ENCODE data around the gene WIZ. TPM values are rescaled to one million over a fixed set of nuclear protein-coding genes. Genes with fewer than 3 reads are reported as not detected.

The WIZ gene
- total and polyA plus RNA-seq, 10 of the 15 experiments (the other 5 are each of a cell fraction or from before 2014, with no cell fraction given) = 0.10 to 26.7 (median 2.7) TPM

DNA sequence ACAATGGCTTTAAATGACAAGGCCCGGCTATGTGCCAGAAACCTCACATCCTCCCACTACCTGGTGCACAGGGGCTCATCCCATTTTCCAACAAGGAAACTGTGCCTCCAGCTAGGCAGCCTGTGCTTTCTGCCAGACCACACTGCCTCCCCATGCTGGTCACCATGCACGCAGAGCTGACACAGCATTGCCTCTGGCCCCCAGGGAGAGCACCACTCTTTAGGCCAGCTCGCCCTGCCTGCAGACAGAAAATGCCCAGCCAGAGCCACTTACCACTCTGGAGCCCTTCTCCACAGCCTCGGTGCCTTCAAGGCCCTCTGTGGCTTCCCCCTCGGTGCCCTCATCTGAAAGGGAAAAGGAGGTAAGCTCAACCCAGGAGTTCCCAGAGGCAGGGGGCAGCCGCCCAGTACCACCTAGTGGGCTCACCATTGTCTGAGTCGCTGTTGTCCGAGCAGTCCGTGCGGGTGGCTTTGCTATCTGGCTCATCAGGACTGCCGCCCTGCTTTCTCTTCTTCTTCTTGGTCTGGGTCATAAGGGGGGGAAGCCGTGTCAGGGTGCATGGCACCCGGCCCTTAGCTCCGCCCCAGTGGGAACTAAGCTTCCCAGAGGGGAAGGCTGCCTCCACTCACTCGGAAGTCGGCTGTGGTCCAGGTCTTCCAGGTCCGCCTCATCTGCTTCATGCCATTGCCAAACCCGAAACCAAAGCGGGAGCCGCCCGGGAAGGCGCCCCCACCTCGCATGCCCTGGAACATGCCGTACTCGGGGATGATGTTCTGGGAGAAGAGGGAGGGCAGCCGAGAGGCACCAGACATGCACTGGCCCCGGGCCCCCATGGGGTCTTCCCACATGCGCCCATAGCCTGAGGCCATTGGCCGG lies 49.0 kb downstream of the WIZ start:
- no peaks in the 10 kb centered on the region for H3K9me3 ChIP-seq (replicated peaks; ENCODE audit: control insufficient read depth, insufficient read depth, low read length)
- no peak for TF ChIP-seq NRF1 (conservative IDR thresholded peaks at IDR 0.05; ENCODE audit: low read depth, low read length)
- no peak for TF ChIP-seq STAT1 (conservative IDR thresholded peaks at IDR 0.05)
- TF ChIP-seq TBL1XR1 (IDR thresholded peaks at IDR 0.05; ENCODE audit: low read depth, low read length) = no peak
- ChIA-PET POLR2A (no interaction called here), CTCF (interaction anchor here (0.6 kb wide), 1 partner anchor 155 kb away, joined by 4 read pairs; no protein-coding TSS in a partner anchor), SMC1A (ENCODE audit: uncharacterized antibody, unreplicated experiment) (no interaction called here), RAD21 (ENCODE audit: unreplicated experiment) (no interaction called here)
- ATAC-seq (no peak), DNase-seq (ENCODE audit: low read depth, low spot score) (no peak), FAIRE-seq (no peak)
- 96% methylated on average over 29 of the region's 29 CpGs for whole genome bisulfite sequencing (ENCODE audit: insufficient coverage, insufficient replicate concordance, low lambda C conversion rate, missing lambda C conversion rate)
- no peaks in the 10 kb centered on the region for H3K4me1 ChIP-seq (ENCODE audit: control insufficient read depth, insufficient read depth, low read length)
- no peak overlapping the region for H2AFZ ChIP-seq (ENCODE audit: control insufficient read depth, low read depth, low read length)
- peaks cover 18% of the 10 kb centered on the region for H3K79me2 ChIP-seq (ENCODE audit: control insufficient read depth, insufficient read depth, low read length)
- no peaks in the 10 kb centered on the region for H3K27me3 ChIP-seq (replicated peaks in 1 of 2; ENCODE audit: control insufficient read depth in 2 of 2, insufficient read depth in 2 of 2, low read length in 1 of 2)
- in situ Hi-C loops (cut with MboI) (no loop called here), intact Hi-C loops (cut with micrococcal nuclease; ENCODE audit: unreplicated experiment) (no loop called here)
- no peak overlapping the region for H3K9ac ChIP-seq (ENCODE audit: control insufficient read depth, insufficient read depth, low read length)
- no peak overlapping the region for H3K27ac ChIP-seq (ENCODE audit: control insufficient read depth, insufficient read depth)
- peaks cover 24 to 66% of the 10 kb centered on the region in 2 experiments; a peak in 3 of 4 replicates for H3K36me3 ChIP-seq (ENCODE audit: control insufficient read depth in 2 of 2, insufficient read depth in 2 of 2, low read length in 1 of 2)
- BruUV-seq (replicated peaks) = TSS peak; percentile 9
- no peak overlapping the region for H3K4me2 ChIP-seq (ENCODE audit: control insufficient read depth, insufficient read depth)
- no peak overlapping the region for H3K4me3 ChIP-seq
- peaks cover 10% of the 10 kb centered on the region; the same call in 1 of the 2 replicates for H4K20me1 ChIP-seq (ENCODE audit: control insufficient read depth, insufficient read depth)

DNA sequence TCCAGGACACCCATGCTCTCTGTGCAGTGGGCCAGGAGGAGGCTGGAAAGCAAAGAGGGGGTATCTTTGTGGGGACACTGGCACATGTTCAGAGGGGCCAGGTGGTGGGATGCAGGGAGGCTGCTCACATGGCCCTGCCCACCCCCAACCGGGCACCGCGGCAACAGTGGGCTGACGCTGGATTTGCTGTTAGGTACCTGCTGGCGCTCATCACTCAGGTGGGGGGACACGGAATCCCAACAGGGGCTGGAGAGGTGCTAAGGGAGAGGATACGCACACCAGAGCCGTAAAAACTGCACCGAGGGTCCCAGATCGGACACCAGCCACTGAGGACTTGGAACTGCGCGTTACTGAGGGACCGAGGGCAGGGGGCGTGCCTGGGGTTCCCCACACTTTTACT lies 50.1 kb downstream of the WIZ start:
- 98% methylated on average over 14 of the region's 14 CpGs for WGBS (ENCODE audit: insufficient coverage, insufficient replicate concordance, low lambda C conversion rate, missing lambda C conversion rate)
- ChIA-PET RAD21 (ENCODE audit: unreplicated experiment) (no interaction called here), SMC1A (ENCODE audit: uncharacterized antibody, unreplicated experiment) (no interaction called here), POLR2A (no interaction called here), CTCF (no interaction called here)
- no peak overlapping the region for H3K9ac ChIP-seq (ENCODE audit: control insufficient read depth, insufficient read depth, low read length)
- no peak overlapping the region for H3K4me3 ChIP-seq
- peaks cover 24 to 65% of the 10 kb centered on the region in 2 experiments; a peak in 3 of 4 replicates for H3K36me3 ChIP-seq (ENCODE audit: control insufficient read depth in 2 of 2, insufficient read depth in 2 of 2, low read length in 1 of 2)
- peaks cover 14% of the 10 kb centered on the region for H3K79me2 ChIP-seq (ENCODE audit: control insufficient read depth, insufficient read depth, low read length)
- intact Hi-C loops (cut with micrococcal nuclease; ENCODE audit: unreplicated experiment) = no loop called here
- no peak for DNase-seq (ENCODE audit: low read depth, low spot score)
- H4K20me1 ChIP-seq (ENCODE audit: control insufficient read depth, insufficient read depth) = peaks cover 10% of the 10 kb centered on the region; the same call in 1 of the 2 replicates
- H3K4me1 ChIP-seq (ENCODE audit: control insufficient read depth, insufficient read depth, low read length) = no peaks in the 10 kb centered on the region
- no peak for FAIRE-seq
- in situ Hi-C loops (cut with MboI) = no loop called here
- no peak overlapping the region for H2AFZ ChIP-seq (ENCODE audit: control insufficient read depth, low read depth, low read length)
- no peaks in the 10 kb centered on the region for H3K9me3 ChIP-seq (replicated peaks; ENCODE audit: control insufficient read depth, insufficient read depth, low read length)
- no peak for ATAC-seq
- no TSS peak for BruUV-seq (replicated peaks)
- H3K4me2 ChIP-seq (ENCODE audit: control insufficient read depth, insufficient read depth) = no peak overlapping the region
- no peaks in the 10 kb centered on the region for H3K27me3 ChIP-seq (replicated peaks in 1 of 2; ENCODE audit: control insufficient read depth in 2 of 2, insufficient read depth in 2 of 2, low read length in 1 of 2)
- no peak overlapping the region for H3K27ac ChIP-seq (ENCODE audit: control insufficient read depth, insufficient read depth)
- TF ChIP-seq STAT3 (IDR thresholded peaks at IDR 0.05; ENCODE audit: low read depth, low read length) = no peak
- no peak for TF ChIP-seq MYB (IDR thresholded peaks at IDR 0.05; ENCODE audit: borderline replicate concordance, low read depth, low read length)
- TF ChIP-seq HDGF (IDR thresholded peaks at IDR 0.05) = no peak
- no peak for TF ChIP-seq DPF2 (IDR thresholded peaks at IDR 0.05)
- TF ChIP-seq E2F8 (IDR thresholded peaks at IDR 0.05; ENCODE audit: low read depth, partially characterized antibody) = no peak
- TF ChIP-seq ZNF207 (IDR thresholded peaks at IDR 0.05; ENCODE audit: borderline replicate concordance) = no peak
- no peak for TF ChIP-seq SMAD5 (IDR thresholded peaks at IDR 0.05; ENCODE audit: low read depth)
- no peak for TF ChIP-seq RB1 (IDR thresholded peaks at IDR 0.05; ENCODE audit: borderline replicate concordance)
- no peak for TF ChIP-seq SREBF1 (IDR thresholded peaks at IDR 0.05; ENCODE audit: low read length)
- no peak for TF ChIP-seq ZZZ3 (IDR thresholded peaks at IDR 0.05; ENCODE audit: control insufficient read depth, insufficient read length, low read depth)
- TF ChIP-seq MTA2 (IDR thresholded peaks at IDR 0.05; ENCODE audit: low read depth) = no peak
- TF ChIP-seq CBX3 (IDR thresholded peaks at IDR 0.05; ENCODE audit: borderline replicate concordance, low read depth) = no peak
